ENCODE data around the gene C9orf50.
A peak's percentile ranks its signal among the peaks of the same experiment; 100 is the strongest.
"Not testable (repeated sequence)": the region's sequence is repeated elsewhere in the genome, so short reads cannot be mapped to it uniquely, and the experiment has no call there.

C9orf50 gene

GRCh38 chr9:129610473-129611306 lies 10.2 kb downstream of the C9orf50 start:
- DNase-seq (ENCODE audit: low spot score): peak; percentile 75

- no peak for DNase-seq (ENCODE audit: low spot score)
Measured at GRCh38 chr9:129610213-129610472, 10.8 kb downstream of the C9orf50 start.

GRCh38 chr9:129609486-129610212 lies 11.3 kb downstream of the C9orf50 start:
- DNase-seq (ENCODE audit: low spot score): no peak

- no peak for DNase-seq (ENCODE audit: low spot score)
Measured at GRCh38 chr9:129608561-129609481, 12.1 kb downstream of the C9orf50 start.

- DNase-seq (ENCODE audit: low spot score): no peak
Measured at GRCh38 chr9:129607027-129607387, 13.9 kb downstream of the C9orf50 start.

- no peak for DNase-seq (ENCODE audit: low spot score)
Measured at GRCh38 chr9:129606161-129607026, 14.5 kb downstream of the C9orf50 start.

- no peak for DNase-seq (ENCODE audit: low spot score)
Measured at GRCh38 chr9:129604766-129605163, 16.1 kb downstream of the C9orf50 start.

- DNase-seq (ENCODE audit: low spot score): no peak
Measured at GRCh38 chr9:129604056-129604765, 16.7 kb downstream of the C9orf50 start.

- DNase-seq (ENCODE audit: low spot score): no peak
Measured at GRCh38 chr9:129602598-129603415, 18.1 kb downstream of the C9orf50 start.

- no peak for DNase-seq (ENCODE audit: low spot score)
Measured at GRCh38 chr9:129601082-129601674, 19.7 kb downstream of the C9orf50 start.

GRCh38 chr9:129598089-129598596 lies 22.8 kb downstream of the C9orf50 start:
- no peak for DNase-seq (ENCODE audit: low spot score)

GRCh38 chr9:129597355-129598088 lies 23.4 kb downstream of the C9orf50 start:
- DNase-seq (ENCODE audit: low spot score): peak; percentile 31

- DNase-seq (ENCODE audit: low spot score): peak; percentile 90
Measured at GRCh38 chr9:129596541-129597331, 24.2 kb downstream of the C9orf50 start.

GRCh38 chr9:129595903-129596540 lies 24.9 kb downstream of the C9orf50 start:
- DNase-seq (ENCODE audit: low spot score): no peak

GRCh38 chr9:129595311-129595741 lies 25.6 kb downstream of the C9orf50 start:
- DNase-seq (ENCODE audit: low spot score): no peak

- DNase-seq (ENCODE audit: low spot score): no peak
Measured at GRCh38 chr9:129594632-129595031, 26.3 kb downstream of the C9orf50 start.

GRCh38 chr9:129592790-129593189 lies 28.1 kb downstream of the C9orf50 start:
- not testable (repeated sequence) for DNase-seq (ENCODE audit: low spot score)
